Transverse colon (tissue), 4 donors: ENCODE results near the gene PVALEF. TPM values are rescaled to one million over a fixed set of nuclear protein-coding genes. Genes with fewer than 3 reads are reported as not detected.

ENCODE experiments used
- DNase-seq: peaks from one replicate; pipeline ENCODE4 v3.0.0-alpha.2; 2019
- H3K27ac ChIP-seq, 4 donors: fragments of 200-600 bp; sonication (generic); 2 replicates each; pipeline ENCODE4 v1.5.1; 2016 to 2018; ENCODE audit warnings: inconsistent platforms in 4 of 4
- H3K27me3 ChIP-seq: fragments of 200-600 bp; sonication (generic); 2 replicates; pipeline ENCODE4 v1.5.1; 2017; ENCODE audit warnings: inconsistent platforms
- H3K36me3 ChIP-seq, 4 donors: fragments of 200-600 bp; sonication (generic); 2 replicates each; pipeline ENCODE4 v1.5.1; 2017 to 2019; ENCODE audit warnings: inconsistent platforms in 4 of 4
- H3K4me1 ChIP-seq, 4 donors: fragments of 200-600 bp; sonication (generic); 2 replicates each; pipeline ENCODE4 v1.5.1; 2017 to 2020; ENCODE audit warnings: inconsistent platforms in 4 of 4
- H3K4me3 ChIP-seq, 4 donors: fragments of 200-600 bp; sonication (generic); 1 replicate in 1 of 4; 2 replicates in 3 of 4; pipeline versions ENCODE4 v1.5.1 to v1.6.1; 2017 to 2019; ENCODE audit warnings: inconsistent platforms in 4 of 4
- H3K9me3 ChIP-seq, 2 donors: fragments of 200-600 bp; sonication (generic); 2 replicates each; pipeline ENCODE4 v1.5.1; 2017 to 2019; ENCODE audit warnings: inconsistent platforms in 2 of 2
- CTCF ChIP-seq, 5 experiments: fragments of 200-600 bp in 3 of 5; fragments of 450-650 bp in 2 of 5; sonication (generic) in 3 of 5; IDR thresholded peaks; 1 replicate in 2 of 5; 2 replicates in 3 of 5; pipeline ENCODE4 v1.5.1; 2016 to 2017; ENCODE audit warnings: antibody characterized with exemption in 5 of 5, inconsistent platforms in 3 of 5, mild to moderate bottlenecking in 2 of 5, moderate library complexity in 1 of 5
- EP300 ChIP-seq: sonication (generic); formaldehyde crosslinking; IDR thresholded peaks from one replicate; pipeline ENCODE4 v1.6.1; 2017; ENCODE audit warnings: antibody characterized with exemption, low read depth
- POLR2A ChIP-seq: fragments of 450-650 bp; IDR thresholded peaks from one replicate; pipeline ENCODE4 v1.6.1; 2016; ENCODE audit warnings: antibody characterized with exemption, mild to moderate bottlenecking, moderate library complexity
- POLR2AphosphoS5 ChIP-seq, 3 donors: sonication (generic); formaldehyde crosslinking; IDR thresholded peaks; one replicate each; pipeline ENCODE4 v1.6.1; 2016; ENCODE audit warnings: antibody characterized with exemption in 3 of 3
- WGBS, 2 donors: methylation state at CpG; one replicate each; pipeline ENCODE4 v1.1.5; 2018; ENCODE audit warnings: low coverage in 1 of 2; 5-methylcytosine and 5-hydroxymethylcytosine counted together
- in situ Hi-C, 4 donors: fragments of 200-750 bp; cut with MboI; loops; one replicate each; pipeline versions ENCODE4 v1.15.0 to v1.15.1; 2017; ENCODE audit warnings: low sequenced_read_pairs in 3 of 4, low pct_ligation_motif_present in 1 of 4, low pct_unique_long_range_greater_than_20kb in 1 of 4
- intact Hi-C: fragments of 100-400 bp; cut with DNase I; formaldehyde crosslinking; loops from one replicate; pipeline ENCODE4 v1.15.1; 2023; ENCODE audit warnings: low total_unique reads
- total RNA-seq, 4 donors: library from RNA; depleted of rRNA; stranded (reverse); fragments of >200 nt; gene quantifications; one replicate each; pipeline ENCODE4 v1.1.0, GENCODE V29; 2016

The PVALEF gene
- total RNA-seq, 4 donors from 2014 or later = not detected

DNA sequence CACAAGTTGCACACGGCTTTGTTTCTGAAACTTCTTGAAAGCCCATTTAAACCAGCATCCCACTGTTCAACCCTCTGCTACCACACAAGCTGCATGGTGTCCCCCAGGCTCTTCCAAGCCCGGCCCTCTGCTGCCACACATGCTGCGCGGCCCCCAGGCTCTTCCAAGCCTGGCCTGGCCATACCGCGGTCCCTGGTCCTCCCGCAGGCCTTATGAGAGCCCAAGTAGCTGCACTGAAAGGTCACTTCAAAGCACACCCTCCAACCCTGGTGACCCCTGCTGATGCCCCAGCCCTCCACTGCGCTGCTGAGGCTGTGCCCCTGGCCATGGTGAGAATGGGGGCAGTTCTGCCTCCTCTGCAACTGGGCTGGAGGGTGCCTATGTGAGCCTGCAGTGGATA is 25.9 kb upstream of the PVALEF start:
- Histone ChIP-seq H3K27me3 (no peaks in the 10 kb centered on the region), H3K9me3 (no peaks in the 10 kb centered on the region), H3K4me3 (no peak overlapping the region), H3K36me3 (no peaks in the 10 kb centered on the region), H3K27ac (no peak overlapping the region), H3K4me1 (peaks cover 0 to 9% (median 5%) of the 10 kb centered on the region in 4 donors)
- TF ChIP-seq POLR2A = no peak
- TF ChIP-seq EP300 = no peak
- no peak for TF ChIP-seq CTCF (IDR thresholded peaks at IDR 0.05)
- no peak for TF ChIP-seq POLR2AphosphoS5 (IDR thresholded peaks at IDR 0.05)
- in situ Hi-C loops (no loop called here), intact Hi-C loops (no loop called here)
- WGBS, 2 donors = 87% methylated on average over 7 of the region's 8 CpGs; no CpG with 5 or more reads in 1 of the 2 donors
- DNase-seq = no peak

- peaks cover 0 to 9% (median 5%) of the 10 kb centered on the region in 4 donors for H3K4me1 ChIP-seq
- WGBS, 2 donors = 52 to 54% methylated on average over 5 to 8 of the region's 8 CpGs
- no peak overlapping the region for H3K27ac ChIP-seq
- no peak for DNase-seq
- no peaks in the 10 kb centered on the region for H3K27me3 ChIP-seq
- H3K4me3 ChIP-seq = no peak overlapping the region
- intact Hi-C loops (loop anchor here (5.0 kb wide), 1 partner anchor 102 kb away; no protein-coding TSS in a partner anchor), in situ Hi-C loops (no loop called here)
- no peaks in the 10 kb centered on the region for H3K36me3 ChIP-seq
- no peaks in the 10 kb centered on the region for H3K9me3 ChIP-seq
- no peak for TF ChIP-seq EP300
- TF ChIP-seq POLR2A = no peak
- TF ChIP-seq CTCF (IDR thresholded peaks at IDR 0.05) = no peak
- TF ChIP-seq POLR2AphosphoS5 (IDR thresholded peaks at IDR 0.05) = no peak
These were observed 25.3 kb upstream of the PVALEF start for GRCh38 chr17:81140018-81140417.

- no peak for DNase-seq
- Histone ChIP-seq H3K36me3 (no peaks in the 10 kb centered on the region), H3K27me3 (no peaks in the 10 kb centered on the region), H3K4me3 (no peak overlapping the region), H3K9me3 (no peaks in the 10 kb centered on the region), H3K27ac (no peak overlapping the region), H3K4me1 (peaks cover 0 to 9% (median 5%) of the 10 kb centered on the region in 4 donors)
- in situ Hi-C loops (no loop called here), intact Hi-C loops (loop anchor here (5.0 kb wide), 1 partner anchor 102 kb away; no protein-coding TSS in a partner anchor)
- WGBS, 2 donors = 81 to 93% methylated on average over 5 to 26 of the region's 37 CpGs
- TF ChIP-seq POLR2AphosphoS5 (IDR thresholded peaks at IDR 0.05) (no peak), EP300 (no peak), CTCF (IDR thresholded peaks at IDR 0.05) (no peak), POLR2A (no peak)
These were observed 24.6 kb upstream of the PVALEF start for GRCh38 chr17:81140695-81141094.

- DNase-seq = peak; percentile 81
- intact Hi-C loops = loop anchor here (5.0 kb wide), 1 partner anchor 100 kb away; no protein-coding TSS in a partner anchor
- H3K27ac ChIP-seq = no peak overlapping the region
These were observed 22.8 kb upstream of the PVALEF start for GRCh38 chr17:81142301-81143199.

More at GRCh38 chr17:81142301-81143199, 22.8 kb upstream of the PVALEF start:
- Histone ChIP-seq H3K36me3 (no peaks in the 10 kb centered on the region), H3K4me1 (peaks cover 0 to 9% (median 5%) of the 10 kb centered on the region in 4 donors), H3K27me3 (no peaks in the 10 kb centered on the region), H3K4me3 (no peak overlapping the region), H3K9me3 (no peaks in the 10 kb centered on the region)
- no peak for TF ChIP-seq POLR2AphosphoS5 (IDR thresholded peaks at IDR 0.05)
- peak; percentile 49 to 73 (median 66) for TF ChIP-seq CTCF (IDR thresholded peaks at IDR 0.05)
- TF ChIP-seq EP300 = no peak
- WGBS, 2 donors = 34 to 91% methylated on average over 3 to 24 of the region's 25 CpGs
- in situ Hi-C loops = no loop called here
